GM18909 (cell line): ENCODE data around the gene R3HDM4.

Experiments used
- ATAC-seq: cut with Tn5 transposase; IDR thresholded peaks from one replicate; pipeline ENCODE4 v1.9.1; 2021; ENCODE audit warnings: mild to moderate bottlenecking; ENCODE audit not compliant: unreplicated experiment, poor library complexity

The R3HDM4 gene

DNA sequence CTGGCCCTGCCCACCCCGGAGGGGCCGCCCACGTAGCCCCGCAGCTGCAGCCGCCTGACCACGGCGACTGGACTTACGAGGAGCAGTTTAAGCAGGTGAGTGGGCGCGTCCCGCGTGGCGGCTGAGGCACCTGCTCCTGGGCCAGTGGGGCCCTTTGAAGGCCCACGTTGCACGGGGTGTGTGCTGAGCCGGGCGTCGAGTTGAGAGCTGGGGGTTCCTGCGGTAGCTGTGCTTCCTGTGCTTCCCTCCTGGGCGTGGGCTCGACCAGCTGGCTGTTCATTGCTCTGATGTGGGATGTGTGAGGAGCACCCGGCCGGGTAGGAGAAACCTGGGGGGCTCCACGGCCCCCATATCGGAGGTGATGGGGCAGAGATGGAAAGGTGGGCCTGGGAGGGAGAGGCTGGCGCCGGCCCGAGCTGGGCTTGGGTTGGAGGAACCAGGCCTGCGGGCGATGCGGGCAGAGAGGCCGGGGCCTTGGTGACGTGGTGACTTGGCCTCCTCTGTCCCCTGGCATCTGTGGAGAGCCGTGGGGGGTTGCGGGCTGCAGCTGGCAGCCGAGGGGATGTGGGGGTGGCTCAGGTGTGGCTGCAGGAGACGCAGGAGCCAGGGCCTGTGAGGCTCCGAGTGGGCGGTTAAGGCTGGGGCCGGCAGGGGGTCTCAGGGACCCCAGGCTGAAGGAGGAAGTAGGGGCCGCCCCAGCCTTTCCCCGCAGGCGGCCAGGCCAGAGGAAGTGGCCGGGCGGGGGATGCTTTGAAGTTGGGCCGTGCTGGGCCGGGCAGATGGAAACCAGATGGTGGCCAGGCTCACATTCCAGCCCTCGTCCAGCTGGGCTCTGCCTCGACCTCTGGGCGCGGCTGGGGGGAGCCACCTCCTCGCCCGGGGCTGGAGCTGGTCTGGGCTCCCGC is 19.9 kb upstream of the R3HDM4 start:
- no peak for ATAC-seq

DNA sequence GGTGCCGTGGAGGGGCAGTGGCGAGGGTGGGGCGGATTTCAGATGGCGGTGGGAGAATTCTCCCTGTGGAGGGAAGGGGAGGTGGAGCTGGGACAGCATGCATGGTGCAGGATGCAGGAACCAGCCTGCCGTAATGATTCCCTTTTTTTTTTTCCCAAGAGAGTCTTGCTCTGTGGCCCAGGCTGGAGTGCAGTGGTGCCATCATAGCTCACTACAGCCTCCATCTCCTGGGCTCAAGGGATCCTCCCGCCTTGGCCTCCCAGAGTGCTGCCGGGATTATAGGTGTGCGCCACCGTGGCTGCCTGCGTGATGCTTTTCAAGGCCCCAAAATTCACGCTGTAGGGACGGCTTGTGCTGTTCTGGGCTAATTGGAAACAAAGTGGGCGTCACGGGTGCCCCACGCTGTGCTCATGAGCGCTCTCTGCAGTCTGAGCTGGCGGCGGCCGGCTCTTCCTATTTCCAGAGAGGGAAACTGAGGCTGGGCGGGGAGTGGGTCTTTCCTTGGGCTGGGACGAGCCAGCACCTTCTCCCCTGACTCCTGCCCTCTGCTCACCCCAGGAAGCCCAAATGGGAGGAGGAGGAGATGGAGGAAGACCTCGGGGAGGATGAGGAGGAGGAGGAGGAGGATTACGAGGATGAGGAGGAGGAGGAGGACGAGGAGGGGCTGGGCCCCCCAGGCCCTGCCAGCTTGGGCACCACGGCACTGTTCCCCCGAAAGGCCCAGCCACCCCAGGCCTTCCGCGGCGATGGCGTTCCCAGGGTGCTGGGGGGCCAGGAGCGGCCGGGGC is 19.0 kb upstream of the R3HDM4 start:
- no peak for ATAC-seq

DNA sequence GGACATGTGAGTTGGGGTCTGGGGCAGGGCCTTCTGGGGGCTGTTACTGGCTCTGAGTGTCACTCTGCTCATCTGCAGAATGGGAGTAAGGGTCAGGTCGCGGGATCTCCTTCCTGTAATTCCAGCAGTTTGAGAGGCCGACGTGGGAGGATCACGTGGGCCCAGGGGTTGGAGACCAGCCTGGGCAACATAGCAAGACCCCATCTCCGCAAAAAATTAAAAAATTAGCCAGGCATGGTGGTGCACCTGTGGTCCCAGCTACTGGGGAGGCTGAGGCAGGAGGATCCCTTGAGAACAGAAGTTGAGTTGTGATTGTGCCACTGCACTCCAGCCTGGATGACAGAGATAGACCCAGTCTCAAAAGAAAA is 16.9 kb upstream of the R3HDM4 start:
- ATAC-seq: no peak

DNA sequence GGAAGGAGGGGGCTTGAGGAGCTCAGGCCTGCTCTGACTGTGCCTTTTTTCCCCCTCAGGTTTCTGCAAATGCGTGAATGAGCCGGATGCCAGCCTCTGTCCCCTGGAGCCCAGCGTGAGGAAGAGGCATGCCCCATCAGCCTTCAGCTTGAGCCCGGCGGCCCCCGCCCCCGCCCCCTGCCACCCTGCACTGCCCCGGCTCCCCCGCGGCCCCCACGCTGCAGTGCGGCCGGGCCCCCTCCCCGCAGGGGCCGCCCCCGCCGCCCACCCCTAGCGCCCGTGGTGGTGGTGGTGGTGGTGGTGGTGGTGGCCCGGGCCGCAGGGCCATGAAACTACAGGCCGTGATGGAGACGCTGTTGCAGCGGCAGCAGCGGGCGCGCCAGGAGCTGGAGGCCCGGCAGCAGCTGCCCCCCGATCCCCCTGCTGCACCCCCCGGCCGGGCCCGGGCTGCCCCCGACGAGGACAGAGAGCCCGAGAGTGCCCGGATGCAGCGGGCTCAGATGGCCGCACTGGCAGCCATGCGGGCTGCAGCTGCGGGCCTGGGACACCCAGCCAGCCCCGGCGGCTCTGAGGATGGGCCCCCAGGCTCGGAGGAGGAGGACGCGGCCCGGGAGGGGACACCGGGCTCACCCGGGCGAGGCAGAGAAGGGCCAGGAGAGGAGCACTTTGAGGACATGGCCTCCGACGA is 16.3 kb upstream of the R3HDM4 start:
- no peak for ATAC-seq

DNA sequence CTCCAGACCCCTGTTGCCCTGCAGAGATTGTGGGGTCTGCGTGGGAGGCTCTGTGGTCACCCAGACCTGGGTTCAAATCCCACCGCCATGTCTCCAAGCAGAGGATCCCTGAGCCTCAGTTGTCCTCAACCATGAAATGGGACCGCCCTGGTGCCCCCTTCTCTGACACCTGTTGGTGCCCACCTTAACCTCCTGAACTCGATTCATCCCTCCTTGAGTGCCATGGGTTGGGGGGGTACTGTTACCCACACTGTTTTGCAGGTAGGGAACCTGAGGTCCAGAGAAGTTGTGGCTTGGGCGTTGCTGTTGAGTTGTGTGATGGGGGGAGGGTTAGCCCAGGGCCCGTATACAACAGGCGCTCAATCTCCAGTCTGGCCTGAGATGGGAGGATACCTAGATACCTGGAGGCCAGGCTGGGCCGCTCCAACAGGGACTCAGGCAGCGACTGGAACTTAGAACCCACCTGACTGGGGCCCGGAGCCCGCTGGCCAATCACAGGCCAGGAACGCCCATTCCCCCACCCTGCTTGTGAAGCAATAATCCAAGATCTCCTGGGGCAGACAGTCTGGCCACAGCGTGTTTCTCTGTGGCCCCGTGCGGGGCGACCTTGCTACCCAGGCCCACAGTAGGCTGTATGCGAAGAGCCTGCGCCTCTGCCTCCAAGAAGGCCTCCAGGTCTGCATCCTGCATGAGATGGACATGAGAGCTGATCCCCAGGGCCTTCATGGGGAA is 15.6 kb upstream of the R3HDM4 start:
- no peak for ATAC-seq

DNA sequence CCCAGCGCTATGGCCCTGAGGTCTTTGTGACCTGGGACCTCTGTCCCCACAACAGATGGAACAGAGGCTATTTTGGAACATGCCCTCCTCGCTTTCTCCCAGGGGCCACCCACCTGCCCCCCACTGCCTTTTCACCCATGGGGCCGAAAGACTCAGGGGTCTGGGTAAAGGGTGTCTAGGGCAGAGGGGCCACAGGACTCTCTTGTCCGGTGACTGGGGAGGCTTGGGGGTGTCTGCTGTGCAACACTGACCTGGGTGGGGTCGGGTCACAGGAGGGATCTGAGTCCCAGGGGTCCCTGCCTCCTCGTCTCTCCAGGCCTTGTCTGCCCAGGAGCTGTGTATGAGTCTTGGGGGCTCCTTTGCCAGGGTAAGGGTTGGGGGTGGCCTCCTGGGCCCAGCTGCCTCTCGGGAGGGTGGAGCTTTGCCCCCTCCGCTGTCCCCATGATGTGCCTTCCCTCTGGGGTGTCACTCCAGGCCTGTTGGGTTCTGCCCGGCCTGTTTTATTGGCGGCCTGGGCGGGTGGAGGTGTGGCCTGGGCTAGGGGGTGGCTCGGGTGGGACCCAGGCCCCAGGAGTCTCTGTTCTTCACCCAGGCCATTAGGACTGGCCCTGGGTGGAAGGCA is 14.9 kb upstream of the R3HDM4 start:
- ATAC-seq: no peak

DNA sequence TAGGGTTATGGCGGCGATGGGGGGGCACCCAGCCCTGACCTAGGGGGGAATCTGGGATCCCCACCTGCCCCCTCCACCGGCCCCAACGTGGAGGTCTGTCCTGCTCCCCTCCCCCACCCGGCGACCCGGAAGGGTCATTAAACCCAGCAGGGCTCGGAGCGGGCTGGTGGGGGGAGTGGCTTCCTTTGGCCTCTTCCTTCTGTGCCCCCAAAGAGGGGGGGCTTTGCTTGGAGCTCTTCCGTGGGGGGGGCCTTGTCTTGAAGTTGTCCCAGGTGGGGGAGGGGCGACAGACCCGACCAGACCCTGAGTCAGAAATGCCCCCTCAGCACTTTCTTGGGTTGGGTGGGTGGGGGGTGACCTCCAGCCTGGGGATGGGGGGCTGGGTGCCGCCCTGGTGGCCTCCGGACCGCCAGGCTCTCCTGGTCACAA is 14.3 kb upstream of the R3HDM4 start:
- no peak for ATAC-seq

DNA sequence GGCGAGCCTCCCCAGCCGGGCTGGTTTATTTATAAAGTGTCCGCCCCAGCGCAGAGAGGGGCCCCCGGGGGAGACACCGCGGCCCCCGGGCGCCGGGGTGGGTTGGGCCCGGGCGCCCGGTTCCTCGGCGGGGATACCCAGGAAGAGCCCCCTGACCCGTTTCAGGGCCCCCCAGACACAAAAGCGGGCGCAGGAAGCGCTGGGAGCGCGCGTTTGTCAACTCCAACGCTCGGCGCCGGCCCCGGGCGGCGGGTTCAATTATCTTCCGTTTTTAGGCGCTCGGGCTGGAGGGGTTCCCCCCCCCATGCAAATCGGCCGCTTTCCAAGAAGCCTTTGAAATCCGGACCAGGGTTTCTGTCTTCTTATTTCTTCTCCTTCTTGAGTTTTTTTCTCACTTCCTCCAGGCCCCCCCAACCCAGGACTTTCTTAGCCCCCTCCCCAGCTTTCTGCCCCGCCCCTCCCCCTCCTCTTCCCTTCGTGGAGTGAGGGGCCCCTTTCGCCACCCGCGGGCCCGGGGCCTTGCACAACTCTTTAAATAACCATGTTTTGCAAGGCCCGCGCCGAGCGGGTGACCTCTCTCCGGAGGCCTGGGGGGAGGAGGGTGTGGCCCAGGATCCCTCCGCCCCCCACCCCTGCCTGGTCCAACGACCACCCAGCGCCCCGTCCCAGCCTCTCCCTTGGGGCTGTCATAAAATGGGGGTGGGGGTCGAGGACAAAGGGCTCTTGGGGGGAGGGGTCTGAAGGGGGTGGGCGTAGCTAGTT is 13.8 kb upstream of the R3HDM4 start:
- ATAC-seq: no peak

DNA sequence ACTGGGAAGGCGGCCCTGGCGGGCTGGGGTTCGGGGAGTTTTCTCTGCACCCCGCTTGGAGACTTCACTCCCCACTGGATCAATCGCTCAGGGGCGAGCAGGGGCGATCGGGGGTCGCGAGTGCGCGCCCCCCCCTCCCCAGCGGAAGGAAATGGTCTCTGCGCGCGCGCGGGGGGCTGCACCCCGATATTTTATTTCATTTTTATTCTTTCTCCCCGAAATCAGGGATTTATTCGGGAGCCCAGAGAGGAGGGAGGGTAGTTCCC is 13.2 kb upstream of the R3HDM4 start:
- ATAC-seq: no peak

DNA sequence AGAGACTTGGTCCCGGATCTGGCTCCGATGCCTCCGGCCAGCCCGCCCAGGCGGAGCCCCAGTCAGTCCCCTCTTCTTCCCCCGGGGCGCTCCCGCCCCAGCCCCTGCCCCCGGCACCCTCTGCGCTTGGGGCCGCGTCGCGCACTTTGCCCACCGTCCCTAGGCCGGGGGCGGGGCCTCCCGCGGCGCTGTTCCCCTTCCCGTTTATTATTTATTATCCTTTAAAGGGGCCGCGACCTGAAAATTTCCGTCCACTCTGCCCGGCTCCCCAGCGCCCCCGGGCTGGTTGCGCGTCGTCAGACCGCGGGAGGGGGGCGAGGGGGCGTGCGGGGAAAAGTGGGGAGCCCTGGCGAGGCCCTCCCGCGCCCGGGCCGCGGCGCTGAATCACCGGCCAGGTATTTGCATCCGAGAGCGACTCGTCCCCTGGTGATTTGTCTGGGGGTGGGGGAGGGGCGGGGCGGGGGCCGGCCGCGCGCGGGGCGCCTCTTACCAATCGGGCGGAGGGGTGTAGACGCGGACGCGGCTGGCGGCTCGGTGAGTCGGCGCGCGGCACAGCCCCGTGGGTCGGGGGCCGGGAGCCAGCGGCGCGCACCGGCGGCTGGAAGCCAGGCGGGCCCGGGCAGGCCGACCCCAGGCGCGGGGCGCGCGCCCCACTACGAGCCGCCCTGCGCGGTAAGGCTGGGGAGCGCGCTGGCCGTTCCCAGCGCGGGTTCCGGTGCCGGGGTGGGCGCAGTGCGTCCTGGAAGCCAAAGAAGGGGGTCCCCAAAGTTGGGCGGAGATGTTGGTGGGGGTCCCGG is 12.7 kb upstream of the R3HDM4 start, which contains the start of gene ARID3A:
Gene ARID3A (plus strand): TSS at position 510 of the 797 bp plus-strand sequence. CDS start 3,494 bp downstream, outside the sequence.
- peak; percentile 52 for ATAC-seq

DNA sequence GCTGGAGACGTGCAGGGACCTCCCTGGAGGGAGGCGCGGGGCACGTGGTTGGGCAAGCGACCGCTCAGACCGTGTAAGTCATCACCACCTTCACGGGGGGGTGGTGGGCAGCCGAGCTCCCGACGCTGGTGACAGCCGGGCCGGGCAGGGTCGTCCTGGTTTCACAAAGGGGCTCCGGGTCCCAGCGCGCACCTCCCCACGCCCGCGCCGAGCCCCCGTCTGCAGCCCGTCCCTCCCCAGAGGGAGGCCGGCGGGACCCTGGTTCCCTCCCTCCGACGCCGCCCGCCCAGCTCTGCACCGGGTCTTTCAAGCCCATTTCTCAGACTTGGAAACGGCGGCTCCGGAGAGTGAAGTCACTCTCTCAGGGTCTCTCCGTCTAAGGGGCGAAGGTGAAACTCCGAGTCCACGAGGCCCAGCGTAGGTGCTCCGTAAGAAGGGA is 12.1 kb upstream of the R3HDM4 start:
- peak; percentile 12 for ATAC-seq

DNA sequence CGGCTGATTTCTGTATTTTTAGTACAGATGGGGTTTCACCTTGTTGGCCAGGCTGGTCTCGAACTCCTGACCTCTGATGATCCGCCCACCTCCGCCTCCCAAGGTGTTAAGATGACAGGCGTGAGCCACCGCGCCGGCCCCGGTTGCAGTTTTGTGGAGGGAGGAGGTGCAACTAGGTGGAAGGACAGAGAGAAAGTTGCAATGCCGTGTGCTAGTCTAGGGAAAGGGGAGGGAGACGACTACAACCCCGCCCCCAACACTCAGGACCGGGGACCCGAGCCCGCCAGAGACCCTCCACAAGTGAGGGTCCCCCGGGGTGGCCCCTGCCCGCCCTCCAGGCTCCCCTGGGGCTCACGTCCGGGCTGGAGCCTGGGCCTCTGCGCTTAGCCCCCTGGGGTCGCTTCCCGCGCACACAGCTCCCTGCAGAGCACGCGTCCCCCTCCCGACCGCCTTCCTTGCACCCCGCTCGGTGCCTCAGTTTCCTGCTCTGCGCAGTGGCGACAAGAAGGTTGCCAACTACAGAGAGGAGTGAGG is 11.6 kb upstream of the R3HDM4 start:
- no peak for ATAC-seq

DNA sequence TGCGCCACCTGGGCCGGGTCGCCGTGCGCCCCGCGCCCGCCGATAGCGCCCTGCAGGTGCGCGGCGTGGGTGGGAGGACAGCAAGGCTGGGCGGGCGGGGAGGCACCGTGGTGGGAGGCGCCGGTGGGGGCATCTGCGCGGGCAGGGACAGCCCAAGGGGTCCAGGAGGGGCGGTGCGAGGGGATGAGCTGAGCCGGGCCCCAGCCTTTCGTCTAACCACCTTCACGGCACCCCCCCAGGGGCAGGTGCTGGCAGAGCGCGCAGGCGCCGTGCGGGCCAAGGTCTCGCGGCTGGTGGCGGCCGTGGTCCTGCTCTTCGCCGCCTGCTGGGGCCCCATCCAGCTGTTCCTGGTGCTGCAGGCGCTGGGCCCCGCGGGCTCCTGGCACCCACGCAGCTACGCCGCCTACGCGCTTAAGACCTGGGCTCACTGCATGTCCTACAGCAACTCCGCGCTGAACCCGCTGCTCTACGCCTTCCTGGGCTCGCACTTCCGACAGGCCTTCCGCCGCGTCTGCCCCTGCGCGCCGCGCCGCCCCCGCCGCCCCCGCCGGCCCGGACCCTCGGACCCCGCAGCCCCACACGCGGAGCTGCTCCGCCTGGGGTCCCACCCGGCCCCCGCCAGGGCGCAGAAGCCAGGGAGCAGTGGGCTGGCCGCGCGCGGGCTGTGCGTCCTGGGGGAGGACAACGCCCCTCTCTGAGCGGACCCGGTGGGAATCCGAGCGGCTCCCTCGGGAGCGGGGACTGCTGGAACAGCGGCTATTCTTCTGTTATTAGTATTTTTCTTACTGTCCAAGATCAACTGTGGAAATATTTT is 7.2 kb upstream of the R3HDM4 start:
- ATAC-seq: no peak

DNA sequence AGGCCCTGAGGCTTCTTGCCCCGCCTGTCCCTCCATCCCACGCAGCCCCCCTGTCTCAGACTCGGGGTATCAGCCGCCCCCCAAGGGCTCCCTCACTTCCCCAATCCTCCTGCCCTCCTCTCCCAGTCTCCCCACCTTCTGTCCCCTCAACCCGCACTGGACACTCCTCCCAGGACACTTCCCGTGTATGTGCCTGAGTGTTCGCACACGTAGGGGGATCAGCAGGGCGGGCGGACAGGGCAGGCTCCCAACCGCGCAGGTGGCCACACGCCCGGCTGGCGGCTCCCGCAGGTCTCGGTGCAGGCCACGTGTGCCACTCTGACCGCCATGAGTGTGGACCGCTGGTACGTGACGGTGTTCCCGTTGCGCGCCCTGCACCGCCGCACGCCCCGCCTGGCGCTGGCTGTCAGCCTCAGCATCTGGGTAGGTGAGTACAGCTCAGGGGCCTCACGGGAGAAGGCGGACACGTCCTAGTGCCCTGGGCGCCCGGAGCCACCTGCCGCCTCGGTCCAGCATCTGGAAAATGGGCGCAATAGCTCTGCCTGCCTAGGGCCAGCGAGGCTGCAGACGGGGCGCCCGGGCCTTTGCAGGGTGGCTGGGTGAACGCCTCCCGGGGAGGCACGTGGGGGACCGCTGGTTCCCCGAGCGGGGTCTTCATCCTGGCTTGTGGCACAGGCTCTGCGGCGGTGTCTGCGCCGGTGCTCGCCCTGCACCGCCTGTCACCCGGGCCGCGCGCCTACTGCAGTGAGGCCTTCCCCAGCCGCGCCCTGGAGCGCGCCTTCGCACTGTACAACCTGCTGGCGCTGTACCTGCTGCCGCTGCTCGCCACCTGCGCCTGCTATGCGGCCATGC is 6.4 kb upstream of the R3HDM4 start:
- no peak for ATAC-seq

DNA sequence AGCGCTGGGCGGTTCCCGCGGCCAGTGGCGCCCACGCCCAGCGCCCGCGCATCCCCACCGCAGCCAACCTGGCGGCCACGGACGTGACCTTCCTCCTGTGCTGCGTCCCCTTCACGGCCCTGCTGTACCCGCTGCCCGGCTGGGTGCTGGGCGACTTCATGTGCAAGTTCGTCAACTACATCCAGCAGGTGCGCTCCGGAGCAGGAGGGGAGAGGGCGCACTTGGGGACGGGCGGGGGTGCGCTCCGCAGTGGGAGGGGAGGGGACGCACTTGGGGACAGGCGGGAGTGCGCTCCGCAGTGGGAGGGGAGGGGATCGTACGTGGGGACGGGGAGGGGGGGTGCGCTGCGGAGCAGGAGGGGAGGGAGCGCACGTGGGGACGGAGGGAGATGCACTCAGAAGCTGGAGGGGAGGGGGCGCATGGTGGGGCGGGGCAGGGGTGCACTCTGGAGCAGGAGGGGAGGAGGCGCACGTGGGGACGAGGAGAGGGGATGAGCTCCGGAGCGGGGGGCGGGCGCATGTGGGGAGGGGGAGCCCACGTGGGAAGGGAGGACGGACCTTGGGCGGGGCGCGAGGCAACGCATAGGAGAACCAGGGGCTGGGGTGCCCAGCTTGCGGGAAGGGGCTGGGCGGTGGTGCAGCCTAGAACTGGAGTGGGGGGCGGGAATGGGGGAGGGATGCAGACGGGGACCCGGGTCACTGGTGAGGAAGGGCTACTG is 5.6 kb upstream of the R3HDM4 start:
- no peak for ATAC-seq

DNA sequence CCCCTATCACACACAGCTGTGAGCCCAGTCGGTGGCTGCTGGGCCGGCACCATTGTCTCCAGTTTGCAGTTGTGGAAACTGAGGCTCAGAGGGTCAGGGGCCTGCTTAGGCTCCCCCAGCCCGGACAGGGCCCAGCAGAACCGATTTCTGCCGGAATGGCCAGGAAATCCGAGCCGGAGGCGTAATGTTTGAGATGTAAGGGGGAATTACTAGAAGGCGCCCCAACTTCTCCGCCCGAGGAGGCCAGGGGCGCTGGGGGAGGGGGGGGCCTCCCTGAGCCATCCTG is 5.1 kb upstream of the R3HDM4 start:
- no peak for ATAC-seq
